Measurements from ENCODE around the gene SHC3.

GRCh38 chr9:88996921-88997235, 181.7 kb downstream of the SHC3 start:
- no peak for TF ChIP-seq EP300 (IDR thresholded peaks at IDR 0.05)
- no peak for TF ChIP-seq CTCF (IDR thresholded peaks at IDR 0.05)

Measured in stomach (tissue), 4 donors.